ENCODE measurements around the gene CLDN2.

CLDN2 gene

GRCh38 chrX:106894392-106894909, 25.8 kb upstream of the CLDN2 start:
- DNase-seq (ENCODE audit: extremely low read depth, insufficient read length) = no peak

GRCh38 chrX:106894978-106895452, 25.2 kb upstream of the CLDN2 start:
- no peaks in the 10 kb centered on the region for H3K27me3 ChIP-seq (replicated peaks; ENCODE audit: control insufficient read depth, insufficient read depth, low read length)
- no peaks in the 10 kb centered on the region for H3K36me3 ChIP-seq (ENCODE audit: control insufficient read depth, insufficient read depth, low read length)
- no peak for TF ChIP-seq CTCF (IDR thresholded peaks at IDR 0.05; ENCODE audit: insufficient read depth, low read length, poor library complexity, severe bottlenecking)
- DNase-seq (ENCODE audit: extremely low read depth, insufficient read length) = no peak
- no peak overlapping the region for H3K4me3 ChIP-seq (replicated peaks; ENCODE audit: low read depth, low read length)

More at GRCh38 chrX:106894392-106894909, 25.8 kb upstream of the CLDN2 start:
- Histone ChIP-seq H3K27me3 (replicated peaks; ENCODE audit: control insufficient read depth, insufficient read depth, low read length) (no peaks in the 10 kb centered on the region), H3K36me3 (ENCODE audit: control insufficient read depth, insufficient read depth, low read length) (no peaks in the 10 kb centered on the region), H3K4me3 (replicated peaks; ENCODE audit: low read depth, low read length) (no peak overlapping the region)
- peak; percentile 87 for TF ChIP-seq CTCF (IDR thresholded peaks at IDR 0.05; ENCODE audit: insufficient read depth, low read length, poor library complexity, severe bottlenecking)

GRCh38 chrX:106897259-106897658, 22.9 kb upstream of the CLDN2 start:
- Histone ChIP-seq H3K36me3 (ENCODE audit: control insufficient read depth, insufficient read depth, low read length) (no peaks in the 10 kb centered on the region), H3K4me3 (replicated peaks; ENCODE audit: low read depth, low read length) (no peak overlapping the region), H3K27me3 (replicated peaks; ENCODE audit: control insufficient read depth, insufficient read depth, low read length) (no peaks in the 10 kb centered on the region)
- TF ChIP-seq CTCF (IDR thresholded peaks at IDR 0.05; ENCODE audit: insufficient read depth, low read length, poor library complexity, severe bottlenecking) = no peak
- DNase-seq (ENCODE audit: extremely low read depth, insufficient read length) = no peak

GRCh38 chrX:106898462-106898861, 21.7 kb upstream of the CLDN2 start:
- peak; percentile 42 for TF ChIP-seq CTCF (IDR thresholded peaks at IDR 0.05; ENCODE audit: insufficient read depth, low read length, poor library complexity, severe bottlenecking)
- Histone ChIP-seq H3K36me3 (ENCODE audit: control insufficient read depth, insufficient read depth, low read length) (no peaks in the 10 kb centered on the region), H3K27me3 (replicated peaks; ENCODE audit: control insufficient read depth, insufficient read depth, low read length) (no peaks in the 10 kb centered on the region), H3K4me3 (replicated peaks; ENCODE audit: low read depth, low read length) (no peak overlapping the region)
- peak; percentile 10 for DNase-seq (ENCODE audit: extremely low read depth, insufficient read length)

- no peak overlapping the region for H3K4me3 ChIP-seq (replicated peaks; ENCODE audit: low read depth, low read length)
- DNase-seq (ENCODE audit: extremely low read depth, insufficient read length) = no peak
- no peaks in the 10 kb centered on the region for H3K27me3 ChIP-seq (replicated peaks; ENCODE audit: control insufficient read depth, insufficient read depth, low read length)
- no peaks in the 10 kb centered on the region for H3K36me3 ChIP-seq (ENCODE audit: control insufficient read depth, insufficient read depth, low read length)
- TF ChIP-seq CTCF (IDR thresholded peaks at IDR 0.05; ENCODE audit: insufficient read depth, low read length, poor library complexity, severe bottlenecking) = no peak
Measured at GRCh38 chrX:106899276-106899675, 20.9 kb upstream of the CLDN2 start.

GRCh38 chrX:106899841-106900240, 20.4 kb upstream of the CLDN2 start:
- H3K36me3 ChIP-seq (ENCODE audit: control insufficient read depth, insufficient read depth, low read length) = no peaks in the 10 kb centered on the region
- no peak for TF ChIP-seq CTCF (IDR thresholded peaks at IDR 0.05; ENCODE audit: insufficient read depth, low read length, poor library complexity, severe bottlenecking)
- H3K4me3 ChIP-seq (replicated peaks; ENCODE audit: low read depth, low read length) = no peak overlapping the region
- H3K27me3 ChIP-seq (replicated peaks; ENCODE audit: control insufficient read depth, insufficient read depth, low read length) = no peaks in the 10 kb centered on the region
- DNase-seq (ENCODE audit: extremely low read depth, insufficient read length) = no peak
